GM21367 (cell line): Measurements from ENCODE around the gene CHAC1.

Experiments
- ATAC-seq: cut with Tn5 transposase; IDR thresholded peaks from one replicate; pipeline ENCODE4 v1.9.1; 2021; ENCODE audit not compliant: unreplicated experiment

Gene CHAC1

DNA sequence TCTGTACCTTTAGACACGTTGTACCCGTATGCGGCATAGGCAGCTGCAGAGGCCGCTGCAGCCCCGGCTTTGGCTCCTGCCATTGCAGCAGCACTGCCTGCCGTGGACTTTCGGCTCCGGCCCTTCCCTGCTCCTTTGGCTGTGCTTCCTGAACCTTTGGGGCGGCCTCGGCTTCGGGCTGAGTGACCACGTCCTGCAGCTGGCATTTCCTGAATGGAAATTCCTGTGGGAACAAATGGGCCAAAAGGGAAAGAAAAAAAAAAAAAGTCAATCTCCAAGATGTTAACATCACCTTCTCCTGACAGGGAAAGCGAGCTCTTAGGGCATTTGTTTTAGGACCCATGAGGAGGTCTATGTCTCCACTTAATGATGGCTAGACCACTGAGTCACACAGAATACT is 29.6 kb downstream of the CHAC1 start:
- ATAC-seq, result no peak

DNA sequence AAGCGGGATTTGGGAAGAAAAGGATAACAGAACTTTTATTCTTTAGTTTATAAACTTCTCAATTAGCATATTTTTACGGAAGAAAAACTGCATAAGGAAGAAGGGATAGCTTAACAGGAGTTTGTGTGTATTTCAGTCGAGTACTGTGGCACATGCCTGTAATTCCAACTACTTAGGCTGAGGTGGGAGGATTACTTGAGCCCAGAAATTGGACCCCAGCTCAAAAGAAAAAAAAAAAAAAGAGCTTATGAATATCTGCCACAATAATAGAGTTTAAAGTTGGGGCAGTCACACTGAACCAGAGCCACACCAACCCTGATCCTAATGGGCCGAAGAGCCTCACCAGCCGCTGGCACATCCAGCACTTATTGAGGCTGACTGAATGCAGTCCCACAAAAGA is 31.1 kb downstream of the CHAC1 start:
- no peak for ATAC-seq

DNA sequence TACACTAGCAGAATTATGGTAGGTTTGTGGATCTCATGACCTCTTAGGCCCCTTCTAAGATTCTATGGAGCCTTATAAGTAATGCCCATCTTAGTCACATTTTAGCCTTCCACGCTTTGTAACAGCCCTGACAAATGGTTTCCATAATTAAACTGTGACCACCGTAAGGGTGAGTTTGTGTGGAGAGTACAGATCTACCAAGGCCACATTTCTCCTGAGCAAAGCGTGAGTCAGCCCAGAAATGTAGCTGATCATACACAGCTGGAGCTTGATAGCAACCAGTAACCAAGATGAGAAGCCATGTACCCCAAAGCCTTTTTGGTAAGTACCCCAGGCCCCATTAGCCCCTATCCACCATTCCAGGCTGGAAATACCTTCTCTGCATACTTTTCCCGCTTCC is 31.7 kb downstream of the CHAC1 start:
- ATAC-seq, result no peak

DNA sequence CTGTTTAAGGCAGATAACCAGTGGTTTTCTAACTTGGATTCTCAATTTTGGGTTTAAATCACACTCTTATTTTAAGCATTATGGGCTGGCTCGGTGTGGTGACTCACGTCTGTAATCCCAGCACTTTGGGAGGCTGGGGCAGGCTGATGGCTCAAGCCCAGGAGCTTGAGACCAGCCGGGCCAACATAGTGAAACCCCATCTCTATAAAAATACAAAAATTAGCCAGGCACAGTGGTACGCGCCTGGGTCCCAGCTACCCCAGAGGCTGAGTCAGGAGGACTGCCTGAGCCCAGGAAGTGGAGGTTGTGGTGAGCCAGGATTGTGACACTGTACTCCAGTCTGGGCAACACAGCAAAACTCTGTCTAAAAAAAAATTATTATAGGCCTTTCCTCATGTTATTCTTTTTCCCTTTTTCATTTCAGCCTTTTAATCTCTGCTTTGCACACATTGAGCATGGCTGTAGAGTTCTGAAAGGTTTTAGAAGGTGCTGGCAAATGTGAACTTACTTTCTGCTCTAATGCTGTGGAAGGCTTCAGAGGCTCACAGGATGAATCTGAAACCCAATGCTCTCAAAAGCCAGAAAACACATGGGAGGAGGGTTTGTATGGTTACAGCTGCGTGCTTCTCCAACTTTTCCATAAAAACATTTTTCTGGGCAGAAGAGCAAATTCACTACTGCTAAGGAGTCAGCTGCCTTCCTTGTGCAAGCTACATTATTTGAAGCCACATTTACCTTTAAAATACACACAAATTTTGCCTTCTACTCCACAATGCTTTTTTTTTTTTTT is 32.5 kb downstream of the CHAC1 start:
- no peak for ATAC-seq

DNA sequence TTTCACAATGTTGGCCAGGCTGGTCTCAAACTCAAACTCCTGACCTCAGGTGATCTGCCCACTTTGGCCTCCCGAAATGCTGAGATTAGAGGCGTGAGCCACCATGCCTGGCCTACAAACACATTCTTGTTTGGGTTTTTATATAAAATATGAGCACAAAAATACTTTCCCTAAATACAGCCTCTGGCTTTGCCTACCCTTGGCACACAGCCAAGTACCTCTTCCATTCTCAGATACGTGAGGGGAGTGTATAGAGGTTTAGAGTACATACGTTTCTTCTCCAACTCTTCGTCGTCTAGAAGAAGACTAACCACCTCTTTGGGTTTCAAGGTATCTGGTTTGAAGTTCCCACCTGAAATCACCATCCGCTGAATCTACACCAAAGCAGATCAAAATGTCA is 33.5 kb downstream of the CHAC1 start:
- no peak for ATAC-seq

DNA sequence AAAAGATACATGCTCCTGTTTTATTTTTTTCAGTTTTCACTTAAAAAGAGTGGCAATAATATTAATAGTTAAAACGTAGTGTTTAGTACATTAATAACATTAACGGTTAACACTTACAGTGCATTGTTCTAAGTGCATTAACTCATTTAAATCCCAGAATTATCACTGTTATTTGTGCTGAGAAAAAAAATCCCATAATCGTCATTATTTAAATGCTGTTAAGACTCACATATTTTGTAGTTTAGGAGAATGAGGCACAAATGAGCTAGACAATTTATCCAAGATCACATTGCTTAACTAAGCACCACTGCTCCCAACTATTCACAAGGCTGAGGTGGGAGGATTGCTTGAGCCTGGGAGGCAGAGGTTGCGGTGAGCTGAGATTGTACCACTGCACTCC is 34.9 kb downstream of the CHAC1 start:
- ATAC-seq, result no peak

DNA sequence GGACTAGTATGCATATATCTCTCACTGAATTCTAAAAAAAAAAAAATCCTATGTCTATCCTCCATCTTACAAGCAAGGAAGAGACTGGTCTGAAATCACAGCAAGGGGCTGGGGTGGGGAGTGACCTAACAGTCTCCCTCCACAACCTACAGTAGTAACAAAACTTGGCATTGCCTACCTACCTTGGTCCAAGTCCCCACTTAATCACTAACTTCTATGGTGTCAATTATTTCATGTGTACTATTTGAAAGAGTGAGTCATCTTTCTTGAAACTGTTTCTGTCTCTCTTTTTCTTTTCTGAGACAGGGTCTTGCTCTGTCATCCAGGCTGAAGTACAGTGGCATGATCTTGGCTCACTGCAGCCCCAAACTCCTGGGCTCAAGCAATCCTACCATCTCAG is 36.8 kb downstream of the CHAC1 start:
- no peak for ATAC-seq

DNA sequence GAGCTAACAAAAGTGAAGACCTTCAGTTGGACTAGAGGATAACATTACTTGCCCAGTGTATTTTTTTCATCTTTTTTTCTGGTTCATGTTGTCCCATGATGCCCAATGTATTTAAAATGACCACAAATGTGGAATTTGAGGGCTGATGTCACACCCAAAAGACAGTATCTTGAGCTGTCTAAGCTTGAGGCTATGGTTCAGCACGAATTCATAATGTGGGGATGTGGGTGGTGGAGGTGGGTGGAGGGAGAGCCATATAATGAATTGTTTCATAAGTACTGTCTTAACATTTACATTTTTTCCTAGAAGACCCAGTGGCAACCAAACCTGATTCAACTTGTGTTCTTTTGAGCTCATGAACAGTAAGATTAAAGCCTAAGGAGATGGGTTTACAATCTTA is 37.5 kb downstream of the CHAC1 start:
- ATAC-seq, result no peak

DNA sequence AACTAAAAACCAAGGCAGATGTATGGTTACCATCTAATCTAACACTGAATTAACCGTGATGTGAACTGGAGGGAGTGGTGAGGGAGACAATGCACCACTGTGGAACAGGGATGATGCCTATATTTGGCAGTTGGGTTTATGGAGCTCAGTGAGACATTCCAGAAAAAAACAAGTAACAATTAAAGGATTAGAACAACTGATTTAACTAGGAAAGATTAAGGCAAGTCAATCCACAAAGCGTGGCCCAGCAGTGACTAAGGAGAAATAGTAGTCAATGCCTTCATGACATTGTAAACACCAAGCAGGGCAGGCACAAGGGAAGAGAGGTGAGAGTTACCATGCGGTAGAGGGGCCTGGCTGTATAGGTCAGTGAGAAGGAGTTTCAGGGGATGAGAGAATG is 38.1 kb downstream of the CHAC1 start:
- ATAC-seq, result no peak

DNA sequence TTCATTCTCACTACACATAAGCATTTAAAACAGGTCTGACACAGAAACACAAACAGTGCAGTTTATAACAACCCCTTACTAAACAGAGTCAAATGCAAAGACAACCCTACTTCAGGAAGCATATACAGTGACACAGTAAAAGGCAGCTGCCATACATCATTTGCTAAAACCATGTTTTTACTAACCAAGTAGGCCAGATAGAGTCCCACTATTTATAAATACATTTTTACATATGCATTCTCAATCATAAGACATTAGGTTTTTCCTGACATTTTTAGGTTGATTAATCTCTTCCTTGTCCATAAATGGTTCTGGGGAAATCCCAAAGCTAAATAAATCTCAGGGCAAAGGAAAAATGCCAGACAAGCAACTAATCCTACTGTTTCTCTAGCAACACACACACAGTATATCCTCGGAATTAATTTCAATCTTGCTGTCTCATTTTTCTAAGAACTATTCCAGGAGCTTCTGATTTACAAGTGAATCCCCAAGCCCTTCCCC is 39.0 kb downstream of the CHAC1 start:
- ATAC-seq, result no peak

DNA sequence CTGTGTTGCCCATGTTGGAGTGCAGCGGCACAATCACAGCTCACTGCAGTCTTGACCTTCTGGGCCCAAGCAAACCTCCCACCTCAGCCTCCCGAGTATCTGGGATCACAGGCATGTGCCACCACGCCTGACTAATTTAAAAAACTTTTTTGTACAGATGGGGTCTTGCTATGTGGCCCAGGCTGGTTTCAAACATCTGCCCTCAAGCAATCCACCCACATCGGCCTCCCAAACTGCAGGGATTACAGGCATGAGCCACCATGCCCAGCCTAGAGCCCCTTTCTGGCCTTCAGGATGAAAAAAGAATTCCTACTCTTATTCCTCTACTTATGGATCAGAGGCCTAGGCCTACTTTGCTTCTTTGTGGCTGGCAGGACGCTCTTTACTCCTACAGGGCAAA is 39.6 kb downstream of the CHAC1 start:
- ATAC-seq, result no peak

DNA sequence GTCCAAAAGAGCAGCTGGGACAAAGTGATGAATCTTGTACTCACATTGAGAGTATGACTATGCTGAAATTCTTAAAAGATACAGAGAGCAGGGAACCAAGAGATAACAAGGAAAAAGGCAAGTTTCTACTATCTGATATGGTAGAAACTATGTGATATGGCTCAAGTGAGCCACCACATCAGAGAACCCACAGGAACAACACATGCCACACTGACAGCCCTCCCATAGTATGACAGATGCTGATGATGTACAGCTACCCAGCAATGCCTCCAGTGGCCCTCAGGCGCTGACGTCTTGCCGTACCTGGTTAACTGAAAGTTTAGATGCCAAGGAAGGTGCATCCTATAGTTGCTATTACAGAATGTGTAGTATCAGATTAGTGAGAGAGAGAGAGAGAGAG is 42.4 kb downstream of the CHAC1 start:
- no peak for ATAC-seq

DNA sequence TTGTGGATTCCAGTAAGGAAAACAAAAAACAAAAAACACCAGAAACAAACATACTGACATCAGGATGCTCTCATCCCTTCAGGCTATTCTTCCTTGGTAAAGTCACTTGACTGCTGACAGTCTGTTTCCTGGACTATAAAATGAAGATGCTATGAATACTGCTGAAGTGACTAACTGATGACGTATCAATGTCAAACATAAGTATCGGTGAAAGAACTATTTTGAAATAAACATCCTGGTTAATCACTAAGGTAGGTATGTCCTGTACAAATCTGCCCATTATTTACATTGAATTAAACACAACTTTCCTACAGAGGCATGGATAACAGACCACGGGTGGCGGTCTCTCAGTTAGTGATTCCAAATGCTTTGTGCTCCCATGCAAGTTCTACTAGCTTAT is 45.9 kb downstream of the CHAC1 start:
- no peak for ATAC-seq

DNA sequence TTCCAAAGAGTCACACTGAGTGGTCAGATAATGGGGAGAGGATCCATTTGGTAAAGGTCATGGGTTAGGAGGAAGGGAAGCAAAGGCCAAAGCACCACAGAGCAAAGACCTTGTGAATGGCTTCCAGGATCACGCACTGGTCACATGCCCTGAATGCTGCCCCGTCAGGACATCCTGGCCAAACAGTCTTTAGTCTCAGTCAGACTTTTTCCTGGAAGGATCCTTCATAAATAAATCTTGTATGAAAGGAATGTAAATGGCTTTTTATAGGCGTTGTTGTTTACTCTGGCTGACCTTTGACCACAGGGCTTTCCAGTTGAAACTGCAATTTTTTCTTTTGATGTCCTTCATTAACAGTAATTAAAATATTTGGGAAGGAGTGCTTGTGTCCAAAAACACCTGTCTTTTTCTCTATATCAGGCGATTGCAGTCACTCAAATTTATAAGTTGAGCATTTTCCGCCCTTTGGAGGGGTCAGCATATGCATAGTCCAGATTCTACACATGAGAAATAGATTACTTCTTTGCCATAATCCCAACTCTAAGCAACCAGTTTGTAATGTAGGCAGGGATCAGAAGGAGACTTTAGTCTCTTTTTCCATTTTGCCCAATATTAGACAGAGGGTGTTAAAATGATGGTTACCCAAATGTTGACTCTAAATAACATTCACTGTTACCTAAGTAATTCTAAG is 48.4 kb downstream of the CHAC1 start:
- no peak for ATAC-seq

DNA sequence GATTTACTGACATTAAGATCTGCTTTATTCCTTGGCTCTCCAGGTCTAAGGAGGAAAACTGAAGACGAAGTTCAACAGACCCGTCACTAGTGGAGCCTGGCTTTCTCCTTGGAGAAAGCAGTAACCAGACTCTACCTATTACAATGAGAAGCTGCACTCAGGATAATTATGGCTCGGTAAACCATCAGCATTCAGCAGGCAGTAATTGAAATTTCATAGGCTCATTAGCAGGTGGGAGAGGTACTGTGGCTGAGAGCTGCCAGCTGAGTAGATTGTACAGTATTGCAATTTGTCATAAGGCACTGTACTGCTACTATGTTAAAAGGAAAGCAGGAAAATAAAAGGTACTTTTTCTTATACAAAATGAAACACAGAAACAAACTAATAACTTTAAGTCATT is 51.2 kb downstream of the CHAC1 start:
- ATAC-seq, result no peak
